SK-N-MC (cell line): ENCODE data around the gene API5.
A peak's percentile ranks its signal among the peaks of the same experiment; 100 is the strongest.

Source experiments
- DNase-seq: peaks from one replicate; pipeline ENCODE4 v3.0.0-alpha.2; 2011; ENCODE audit warnings: low read depth, low spot score
- H3K27ac ChIP-seq: fragments of 200-600 bp; sonication (generic); 2 replicates; pipeline ENCODE4 v1.5.1; 2016; ENCODE audit warnings: mixed run types
- H3K36me3 ChIP-seq: fragments of 200-600 bp; sonication (generic); 2 replicates; pipeline ENCODE4 v1.6.1; 2017; ENCODE audit warnings: antibody characterized with exemption, low read length, mixed read lengths; ENCODE audit not compliant: insufficient read depth
- H3K4me3 ChIP-seq: fragments of 200-600 bp; sonication (generic); 2 replicates; pipeline ENCODE4 v1.5.1; 2016
- H3K9ac ChIP-seq: fragments of 200-600 bp; sonication (generic); 2 replicates; pipeline ENCODE4 v1.8.0; 2017; ENCODE audit warnings: mixed run types, mixed read lengths; ENCODE audit not compliant: insufficient read length
- H3K9me3 ChIP-seq: fragments of 200-600 bp; sonication (generic); 2 replicates; pipeline ENCODE4 v1.6.1; 2017; ENCODE audit warnings: low read depth, mild to moderate bottlenecking, antibody characterized with exemption, low read length, moderate library complexity, mixed read lengths
- EZH2 ChIP-seq: fragments of 200-600 bp; sonication (generic); IDR thresholded peaks from one replicate; pipeline ENCODE4 v1.6.1; 2017; ENCODE audit warnings: antibody characterized with exemption
- FOXP2 ChIP-seq: optimal IDR thresholded peaks from 2 replicates; pipeline ENCODE3; 2011; ENCODE audit warnings: mild to moderate bottlenecking, moderate library complexity; ENCODE audit not compliant: insufficient read depth; ENCODE audit errors: extremely low read length, control extremely low read depth
- POLR2AphosphoS5 ChIP-seq: IDR thresholded peaks from 2 replicates; pipeline ENCODE4 v1.6.1; 2012; ENCODE audit warnings: mild to moderate bottlenecking, low read depth, low read length, borderline replicate concordance

Gene API5

GRCh38 chr11:43376594-43376993, 64.8 kb downstream of the API5 start:
- DNase-seq, result no peak
- no peaks in the 10 kb centered on the region for H3K9me3 ChIP-seq
- H3K27ac ChIP-seq, result no peak overlapping the region
- H3K4me3 ChIP-seq, result no peak overlapping the region
- TF ChIP-seq EZH2 (no peak), FOXP2 (no peak), POLR2AphosphoS5 (no peak)
- H3K36me3 ChIP-seq, result peaks cover 36% of the 10 kb centered on the region
- H3K9ac ChIP-seq, result no peak overlapping the region

DNA sequence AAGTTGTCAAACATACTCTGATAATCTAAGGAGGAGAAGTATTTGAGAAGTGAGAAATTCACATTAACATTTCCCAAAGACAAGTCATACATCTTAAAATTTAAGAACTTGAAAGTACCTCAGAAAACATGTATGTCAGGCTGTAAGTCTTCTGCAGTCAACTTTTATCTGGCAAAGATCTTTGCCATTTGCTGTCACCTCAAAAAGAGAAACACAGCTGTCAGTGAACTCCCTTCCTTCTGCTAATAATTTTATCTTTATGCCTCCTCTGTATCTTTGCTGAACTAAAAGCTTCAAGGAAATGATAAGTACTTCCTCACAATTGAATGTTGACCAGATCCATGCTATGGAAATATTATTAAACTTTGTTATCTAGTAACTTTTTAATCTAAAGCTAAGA, 65.6 kb downstream of the API5 start:
- no peaks in the 10 kb centered on the region for H3K9me3 ChIP-seq
- no peak overlapping the region for H3K9ac ChIP-seq
- peaks cover 33% of the 10 kb centered on the region for H3K36me3 ChIP-seq
- TF ChIP-seq EZH2, result no peak
- DNase-seq, result no peak
- no peak overlapping the region for H3K27ac ChIP-seq
- no peak overlapping the region for H3K4me3 ChIP-seq

- no peak for DNase-seq
- Histone ChIP-seq H3K36me3 (peaks cover 27% of the 10 kb centered on the region), H3K27ac (no peak overlapping the region), H3K9ac (no peak overlapping the region), H3K4me3 (no peak overlapping the region), H3K9me3 (no peaks in the 10 kb centered on the region)
- TF ChIP-seq POLR2AphosphoS5 (no peak), FOXP2 (no peak), EZH2 (no peak)
Measured at GRCh38 chr11:43378897-43379296, 67.1 kb downstream of the API5 start.

DNA sequence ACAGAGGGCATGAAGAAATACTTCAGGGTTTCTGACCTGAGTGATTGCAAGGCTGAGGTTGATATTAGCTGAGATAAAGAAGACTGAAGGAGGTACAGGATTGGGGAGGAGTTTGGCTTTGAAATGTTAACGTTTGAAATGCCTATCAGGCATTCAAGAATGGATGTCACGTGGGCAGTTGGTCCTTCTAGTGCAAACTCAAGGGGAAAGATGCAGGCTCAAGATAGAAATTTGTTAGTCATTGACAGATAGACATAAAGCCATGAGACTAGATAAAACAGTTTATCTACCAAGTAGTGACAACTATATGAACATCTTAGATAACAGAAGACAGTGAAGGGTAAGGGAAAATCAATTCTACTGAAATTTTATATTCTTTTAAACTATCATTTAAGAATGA, 70.0 kb downstream of the API5 start:
- H3K4me3 ChIP-seq, result no peak overlapping the region
- no peaks in the 10 kb centered on the region for H3K9me3 ChIP-seq
- no peak overlapping the region; the same call in 1 of the 2 replicates for H3K27ac ChIP-seq
- no peak overlapping the region for H3K9ac ChIP-seq
- H3K36me3 ChIP-seq, result peaks cover 48% of the 10 kb centered on the region
- no peak for DNase-seq
- TF ChIP-seq FOXP2, result no peak

DNA sequence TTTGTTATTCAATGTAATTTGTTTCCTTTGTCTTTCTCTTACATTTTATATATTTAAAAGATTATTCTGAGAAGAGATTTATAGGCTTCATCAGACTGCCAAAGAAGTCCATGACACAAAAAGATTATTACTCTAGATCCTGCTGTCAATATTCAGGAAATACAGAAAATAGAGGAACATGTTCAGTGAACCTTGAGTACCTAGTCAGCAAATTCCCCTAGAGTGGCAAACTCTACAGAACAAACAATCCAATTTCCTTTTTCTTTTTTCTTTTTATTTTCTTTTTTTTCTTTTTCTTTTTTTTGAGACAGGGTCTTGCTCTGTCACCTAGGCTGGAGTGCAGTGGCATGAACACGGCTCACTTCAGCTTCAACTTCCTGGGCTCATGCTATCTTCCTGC, 70.8 kb downstream of the API5 start:
- H3K4me3 ChIP-seq, result no peak overlapping the region
- peaks cover 56% of the 10 kb centered on the region for H3K36me3 ChIP-seq

GRCh38 chr11:43384393-43384792, 72.6 kb downstream of the API5 start:
- no peak overlapping the region for H3K9ac ChIP-seq
- H3K4me3 ChIP-seq, result no peak overlapping the region
- no peak overlapping the region for H3K27ac ChIP-seq
- DNase-seq, result no peak
- H3K9me3 ChIP-seq, result no peaks in the 10 kb centered on the region
- peaks cover 58% of the 10 kb centered on the region for H3K36me3 ChIP-seq
- TF ChIP-seq EZH2 (no peak), FOXP2 (no peak), POLR2AphosphoS5 (no peak)

More for the DNA sequence above, 70.8 kb downstream of the API5 start:
- no peaks in the 10 kb centered on the region for H3K9me3 ChIP-seq
- H3K9ac ChIP-seq, result no peak overlapping the region
- peak overlapping the region; percentile 54; the same call in 1 of the 2 replicates for H3K27ac ChIP-seq
- no peak for TF ChIP-seq FOXP2
- DNase-seq, result no peak

DNA sequence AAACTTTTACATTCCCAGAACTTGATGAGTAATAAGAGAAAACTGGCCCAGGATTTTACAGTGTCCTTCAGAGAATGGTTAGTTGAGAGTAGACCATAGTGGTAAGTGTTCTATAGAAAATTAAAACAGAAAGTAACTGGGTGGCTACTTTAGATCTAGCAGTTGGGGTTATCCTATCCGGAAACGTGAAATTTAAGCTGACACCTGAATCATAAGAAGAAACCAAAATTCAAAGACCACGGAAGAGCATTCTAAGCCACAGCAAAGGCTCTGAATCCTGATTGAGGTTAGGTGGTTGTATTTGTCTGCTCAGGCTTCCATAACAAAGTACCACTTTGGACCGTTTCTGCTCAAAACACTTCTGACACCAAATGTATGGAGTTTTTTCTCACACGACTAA, 80.9 kb downstream of the API5 start:
- Histone ChIP-seq H3K4me3 (no peak overlapping the region), H3K9ac (no peak overlapping the region), H3K36me3 (peaks cover 71% of the 10 kb centered on the region), H3K27ac (no peak overlapping the region), H3K9me3 (no peaks in the 10 kb centered on the region)
- no peak for TF ChIP-seq EZH2
- TF ChIP-seq POLR2AphosphoS5, result no peak
- no peak for TF ChIP-seq FOXP2
- DNase-seq, result no peak

GRCh38 chr11:43393765-43394355, 82.1 kb downstream of the API5 start:
- H3K27ac ChIP-seq, result no peak overlapping the region
- TF ChIP-seq POLR2AphosphoS5 (no peak), EZH2 (no peak), FOXP2 (no peak)
- H3K9ac ChIP-seq, result no peak overlapping the region
- H3K36me3 ChIP-seq, result peaks cover 79% of the 10 kb centered on the region
- H3K4me3 ChIP-seq, result no peak overlapping the region
- no peak for DNase-seq
- no peaks in the 10 kb centered on the region for H3K9me3 ChIP-seq
